ENCODE measurements around the gene LRRFIP1.
A peak's percentile ranks its signal among the peaks of the same experiment; 100 is the strongest.

The LRRFIP1 gene

GRCh38 chr2:237744270-237744612 lies 116.9 kb downstream of the LRRFIP1 start:
- H3K9me3 ChIP-seq (ENCODE audit: severe bottlenecking), result no peaks in the 10 kb centered on the region
- H3K27me3 ChIP-seq (ENCODE audit: insufficient read depth, low read depth, severe bottlenecking), result no peaks in the 10 kb centered on the region
- H3K4me3 ChIP-seq (ENCODE audit: low read depth, low read length), result no peak overlapping the region
- no peak overlapping the region for H3K27ac ChIP-seq
- TF ChIP-seq, protein P1, sequence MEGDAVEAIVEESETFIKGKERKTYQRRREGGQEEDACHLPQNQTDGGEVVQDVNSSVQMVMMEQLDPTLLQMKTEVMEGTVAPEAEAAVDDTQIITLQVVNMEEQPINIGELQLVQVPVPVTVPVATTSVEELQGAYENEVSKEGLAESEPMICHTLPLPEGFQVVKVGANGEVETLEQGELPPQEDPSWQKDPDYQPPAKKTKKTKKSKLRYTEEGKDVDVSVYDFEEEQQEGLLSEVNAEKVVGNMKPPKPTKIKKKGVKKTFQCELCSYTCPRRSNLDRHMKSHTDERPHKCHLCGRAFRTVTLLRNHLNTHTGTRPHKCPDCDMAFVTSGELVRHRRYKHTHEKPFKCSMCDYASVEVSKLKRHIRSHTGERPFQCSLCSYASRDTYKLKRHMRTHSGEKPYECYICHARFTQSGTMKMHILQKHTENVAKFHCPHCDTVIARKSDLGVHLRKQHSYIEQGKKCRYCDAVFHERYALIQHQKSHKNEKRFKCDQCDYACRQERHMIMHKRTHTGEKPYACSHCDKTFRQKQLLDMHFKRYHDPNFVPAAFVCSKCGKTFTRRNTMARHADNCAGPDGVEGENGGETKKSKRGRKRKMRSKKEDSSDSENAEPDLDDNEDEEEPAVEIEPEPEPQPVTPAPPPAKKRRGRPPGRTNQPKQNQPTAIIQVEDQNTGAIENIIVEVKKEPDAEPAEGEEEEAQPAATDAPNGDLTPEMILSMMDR (IDR thresholded peaks at IDR 0.05; ENCODE audit: low read depth, low read length), result no peak
- DNase-seq, result no peak
- no peaks in the 10 kb centered on the region for H3K36me3 ChIP-seq

GRCh38 chr2:237744613-237745249 lies 117.3 kb downstream of the LRRFIP1 start:
- Histone ChIP-seq H3K9me3 (ENCODE audit: severe bottlenecking) (no peaks in the 10 kb centered on the region), H3K36me3 (no peaks in the 10 kb centered on the region), H3K27me3 (ENCODE audit: insufficient read depth, low read depth, severe bottlenecking) (no peaks in the 10 kb centered on the region), H3K27ac (no peak overlapping the region), H3K4me3 (ENCODE audit: low read depth, low read length) (no peak overlapping the region)
- peak; percentile 70 for DNase-seq
- TF ChIP-seq, protein P1 (IDR thresholded peaks at IDR 0.05; ENCODE audit: low read depth, low read length), result peak; percentile 94

- TF ChIP-seq, protein P1 (IDR thresholded peaks at IDR 0.05; ENCODE audit: low read depth, low read length), result no peak
- no peaks in the 10 kb centered on the region for H3K9me3 ChIP-seq (ENCODE audit: severe bottlenecking)
- no peak overlapping the region for H3K4me3 ChIP-seq (ENCODE audit: low read depth, low read length)
- no peaks in the 10 kb centered on the region for H3K27me3 ChIP-seq (ENCODE audit: insufficient read depth, low read depth, severe bottlenecking)
- DNase-seq, result no peak
- H3K36me3 ChIP-seq, result no peaks in the 10 kb centered on the region
- no peak overlapping the region for H3K27ac ChIP-seq
Measured at GRCh38 chr2:237745250-237745613, 117.8 kb downstream of the LRRFIP1 start.

- H3K27ac ChIP-seq, result no peak overlapping the region
- no peaks in the 10 kb centered on the region for H3K9me3 ChIP-seq (ENCODE audit: severe bottlenecking)
- TF ChIP-seq, protein P1 (IDR thresholded peaks at IDR 0.05; ENCODE audit: low read depth, low read length), result no peak
- H3K36me3 ChIP-seq, result no peaks in the 10 kb centered on the region
- no peaks in the 10 kb centered on the region for H3K27me3 ChIP-seq (ENCODE audit: insufficient read depth, low read depth, severe bottlenecking)
- DNase-seq, result no peak
- H3K4me3 ChIP-seq (ENCODE audit: low read depth, low read length), result no peak overlapping the region
Measured at GRCh38 chr2:237746302-237747080, 119.1 kb downstream of the LRRFIP1 start.

- Histone ChIP-seq H3K27me3 (ENCODE audit: insufficient read depth, low read depth, severe bottlenecking) (no peaks in the 10 kb centered on the region), H3K36me3 (no peaks in the 10 kb centered on the region), H3K27ac (no peak overlapping the region), H3K9me3 (ENCODE audit: severe bottlenecking) (no peaks in the 10 kb centered on the region), H3K4me3 (ENCODE audit: low read depth, low read length) (no peak overlapping the region)
- TF ChIP-seq, protein P1 (IDR thresholded peaks at IDR 0.05; ENCODE audit: low read depth, low read length), result no peak
- DNase-seq, result no peak
Measured at GRCh38 chr2:237747189-237747588, 119.8 kb downstream of the LRRFIP1 start.

All from WERI-Rb-1 (cell line).